WTC11 (cell line): ENCODE measurements around the gene CTNNA3. TPM values are rescaled to one million over a fixed set of nuclear protein-coding genes. Genes with fewer than 3 reads are reported as not detected.

Experiments
- ATAC-seq: fragments of 200-7000 bp; cut with Tn5 transposase; 2 replicates; pipeline ENCODE4 v1.10.0; 2021; ENCODE audit warnings: mild to moderate bottlenecking, moderate library complexity
- CTCF ChIA-PET: fragments of 300-600 bp; sonication (Branson Sonifier 250); formaldehyde crosslinking; loops from one replicate; lab custom pipeline; 2021; ENCODE audit warnings: antibody characterized with exemption; lab: Charles Lee
- POLR2A ChIA-PET: fragments of 350-600 bp; sonication (Branson Sonifier 250); formaldehyde crosslinking; loops from one replicate; lab custom pipeline; 2021; ENCODE audit warnings: antibody characterized with exemption; lab: Charles Lee
- DNase-seq: peaks from one replicate; pipeline ENCODE4 v3.0.0; 2021; ENCODE audit warnings: low spot score
- H3K27ac Mint-ChIP-seq: 2 replicates; pipeline ENCODE4 v1.8.0; 2021; ENCODE audit warnings: mixed read lengths
- H3K27me3 Mint-ChIP-seq: 2 replicates; pipeline ENCODE4 v1.8.0; 2021; ENCODE audit warnings: low read depth, mild to moderate bottlenecking, moderate library complexity, mixed read lengths
- H3K36me3 Mint-ChIP-seq: 2 replicates; pipeline ENCODE4 v1.8.0; 2021; ENCODE audit warnings: mixed read lengths
- H3K4me1 Mint-ChIP-seq: 2 replicates; pipeline ENCODE4 v1.8.0; 2022; ENCODE audit warnings: mixed read lengths
- H3K4me3 Mint-ChIP-seq: 2 replicates; pipeline ENCODE4 v1.8.0; 2021; ENCODE audit warnings: mild to moderate bottlenecking, moderate library complexity, mixed read lengths
- H3K9me3 Mint-ChIP-seq: 2 replicates; pipeline ENCODE4 v1.8.0; 2021; ENCODE audit warnings: mixed read lengths
- AR ChIP-seq: fragments of 250-450 bp; sonication (Bioruptor Pico); IDR thresholded peaks from 2 replicates; pipeline ENCODE4 v1.9.0; 2021; ENCODE audit warnings: mild to moderate bottlenecking
- ATF3 ChIP-seq: sonication (generic); formaldehyde crosslinking; conservative IDR thresholded peaks from 2 replicates; pipeline ENCODE4 v1.8.1; 2022; ENCODE audit warnings: mild to moderate bottlenecking, missing genetic modification reagents
- ATF6 ChIP-seq: sonication (generic); formaldehyde crosslinking; IDR thresholded peaks from 2 replicates; pipeline ENCODE4 v1.8.1; 2023; ENCODE audit warnings: mild to moderate bottlenecking, missing genetic modification reagents
- ELF4 ChIP-seq: sonication (generic); formaldehyde crosslinking; IDR thresholded peaks from 2 replicates; pipeline ENCODE4 v1.8.1; 2022; ENCODE audit warnings: low read depth, mild to moderate bottlenecking, moderate library complexity, missing genetic modification reagents
- ERG ChIP-seq: fragments of 250-450 bp; sonication (Bioruptor Pico); IDR thresholded peaks from 2 replicates; pipeline ENCODE4 v1.8.0; 2021; ENCODE audit warnings: mild to moderate bottlenecking
- FOXP1 ChIP-seq: sonication (generic); formaldehyde crosslinking; IDR thresholded peaks from 2 replicates; pipeline ENCODE4 v1.8.0; 2022; ENCODE audit warnings: missing genetic modification reagents, mild to moderate bottlenecking, moderate library complexity, borderline replicate concordance
- GRHL2 ChIP-seq: fragments of 250-450 bp; sonication (Bioruptor Pico); IDR thresholded peaks from 2 replicates; pipeline ENCODE4 v1.8.0; 2022; ENCODE audit warnings: mild to moderate bottlenecking, moderate library complexity; ENCODE audit not compliant: insufficient replicate concordance, severe bottlenecking
- HMGXB4 ChIP-seq: sonication (generic); formaldehyde crosslinking; IDR thresholded peaks from 2 replicates; pipeline ENCODE4 v1.8.1; 2023; ENCODE audit warnings: mild to moderate bottlenecking, moderate library complexity, missing genetic modification reagents
- MAX ChIP-seq: sonication (generic); formaldehyde crosslinking; IDR thresholded peaks from 2 replicates; pipeline ENCODE4 v1.8.0; 2022; ENCODE audit warnings: mild to moderate bottlenecking, missing genetic modification reagents
- MYBL2 ChIP-seq: sonication (generic); formaldehyde crosslinking; IDR thresholded peaks from 2 replicates; pipeline ENCODE4 v1.8.1; 2023; ENCODE audit warnings: mild to moderate bottlenecking, moderate library complexity, missing genetic modification reagents
- NR3C1 ChIP-seq: sonication (generic); formaldehyde crosslinking; conservative IDR thresholded peaks from 2 replicates; pipeline ENCODE4 v1.8.1; 2023; ENCODE audit warnings: low read depth, mild to moderate bottlenecking, missing genetic modification reagents
- RORB ChIP-seq: fragments of 250-450 bp; sonication (Bioruptor Pico); IDR thresholded peaks from 2 replicates; pipeline ENCODE4 v1.9.0; 2021; ENCODE audit warnings: mild to moderate bottlenecking
- TCF7 ChIP-seq: sonication (generic); formaldehyde crosslinking; IDR thresholded peaks from 2 replicates; pipeline ENCODE4 v1.8.0; 2022; ENCODE audit warnings: mild to moderate bottlenecking, low read depth, missing genetic modification reagents, moderate library complexity
- TEAD1 ChIP-seq: sonication (generic); formaldehyde crosslinking; IDR thresholded peaks from 2 replicates; pipeline ENCODE4 v1.8.0; 2022; ENCODE audit warnings: mild to moderate bottlenecking, missing genetic modification reagents
- TEAD4 ChIP-seq: sonication (generic); formaldehyde crosslinking; IDR thresholded peaks from 2 replicates; pipeline ENCODE4 v1.8.0; 2022; ENCODE audit warnings: mild to moderate bottlenecking, missing genetic modification reagents
- USF1 ChIP-seq: sonication (generic); formaldehyde crosslinking; IDR thresholded peaks from 2 replicates; pipeline ENCODE4 v1.8.0; 2022; ENCODE audit warnings: mild to moderate bottlenecking, missing genetic modification reagents
- ZBTB21 ChIP-seq: sonication (generic); formaldehyde crosslinking; IDR thresholded peaks from 2 replicates; pipeline ENCODE4 v1.8.1; 2023; ENCODE audit warnings: mild to moderate bottlenecking, missing genetic modification reagents, borderline replicate concordance
- ZMAT4 ChIP-seq: fragments of 250-450 bp; sonication (Bioruptor Pico); IDR thresholded peaks from 2 replicates; pipeline ENCODE4 v1.9.0; 2021; ENCODE audit warnings: mild to moderate bottlenecking
- ZNF263 ChIP-seq: sonication (generic); formaldehyde crosslinking; IDR thresholded peaks from 2 replicates; pipeline ENCODE4 v1.8.1; 2022; ENCODE audit warnings: low read depth, mild to moderate bottlenecking, moderate library complexity, missing genetic modification reagents
- total RNA-seq: library from RNA; stranded (reverse); gene quantifications from 3 replicates; pipeline ENCODE4 v1.2.3, GENCODE V29; 2021

The CTNNA3 gene
- total RNA-seq, 1 experiment from 2014 or later: 6.1 TPM

- DNase-seq: no peak
- POLR2A ChIA-PET: no interaction called here
- H3K27ac Mint-ChIP-seq: no peak overlapping the region
- peaks cover 6% of the 10 kb centered on the region for H3K4me1 Mint-ChIP-seq
- ATAC-seq: no peak
- CTCF ChIA-PET: no interaction called here
- H3K9me3 Mint-ChIP-seq: 0 out of 2 replicates have a peak, but pooled peaks cover 4% of the 10 kb centered on the region
- no peaks in the 10 kb centered on the region for H3K27me3 Mint-ChIP-seq
- H3K36me3 Mint-ChIP-seq: no peaks in the 10 kb centered on the region
- no peak for TF ChIP-seq ELF4
- no peak for TF ChIP-seq ZNF263 (CRISPR knock-in tag)
- no peak for TF ChIP-seq MYBL2
- TF ChIP-seq ZMAT4: no peak
- TF ChIP-seq ERG: no peak
- TF ChIP-seq NR3C1 (CRISPR knock-in tag): no peak
- TF ChIP-seq MAX (CRISPR knock-in tag): no peak
- TF ChIP-seq FOXP1: no peak
- TF ChIP-seq TCF7 (CRISPR knock-in tag): no peak
- no peak for TF ChIP-seq ATF6 (CRISPR knock-in tag)
- TF ChIP-seq ATF3: no peak
- H3K4me3 Mint-ChIP-seq: no peak overlapping the region
Measured at GRCh38 chr10:66257801-66258200, 1438.2 kb downstream of the CTNNA3 start.

- Mint-ChIP-seq H3K27ac (no peak overlapping the region), H3K4me3 (no peak overlapping the region), H3K9me3 (peaks cover 26% of the 10 kb centered on the region), H3K36me3 (peaks cover 8% of the 10 kb centered on the region; the same call in 1 of the 2 replicates), H3K27me3 (no peaks in the 10 kb centered on the region), H3K4me1 (no peaks in the 10 kb centered on the region)
- POLR2A ChIA-PET: no interaction called here
- CTCF ChIA-PET: no interaction called here
- no peak for DNase-seq
- ATAC-seq: no peak
- TF ChIP-seq TEAD1 (CRISPR knock-in tag) (no peak), AR (CRISPR knock-in tag) (no peak), ZBTB21 (no peak), GRHL2 (CRISPR knock-in tag) (no peak), USF1 (CRISPR knock-in tag) (no peak), TEAD4 (CRISPR knock-in tag) (no peak), HMGXB4 (CRISPR knock-in tag) (no peak), RORB (CRISPR knock-in tag) (no peak)
Measured at GRCh38 chr10:66252986-66253385, 1443.0 kb downstream of the CTNNA3 start.
